Measurements from ENCODE around the gene PNMA6E.

DNA sequence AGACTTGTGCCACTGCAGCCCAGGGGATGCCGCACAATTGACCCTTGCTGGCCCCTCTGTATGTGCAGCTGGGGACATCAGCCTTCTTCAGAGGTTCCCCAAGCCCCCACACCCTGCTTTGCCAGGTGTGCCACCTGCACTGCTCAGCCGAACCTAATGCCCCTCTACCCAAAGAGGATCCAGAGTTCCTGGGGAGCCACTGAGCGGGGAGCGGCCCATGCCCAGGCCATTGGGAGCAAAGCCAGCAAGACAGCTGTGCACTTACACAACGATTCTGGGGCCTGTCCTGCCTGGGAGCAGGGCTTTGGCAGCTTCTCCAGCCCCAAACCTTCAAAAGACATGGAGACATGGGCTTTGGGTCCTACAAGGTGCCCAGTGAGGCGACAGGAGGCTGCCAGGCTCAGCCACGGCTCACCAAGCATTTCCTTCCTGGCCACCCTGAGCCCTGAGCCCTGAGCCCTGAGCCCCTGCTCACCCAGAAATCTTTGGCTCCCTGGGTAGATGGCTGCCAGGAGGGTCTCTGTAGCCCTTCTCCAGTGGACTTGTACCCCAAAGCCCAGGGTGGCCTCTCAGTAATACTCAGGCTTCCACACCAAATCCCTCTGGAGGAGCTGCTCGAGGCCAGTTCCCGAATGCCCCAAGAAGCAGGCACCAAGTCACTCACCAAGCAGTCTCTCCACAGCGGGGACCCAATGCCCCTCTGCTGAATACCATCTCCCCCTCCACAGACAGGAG is 13.0 kb downstream of the PNMA6E start:
- no peak for TF ChIP-seq GATA2 (IDR thresholded peaks at IDR 0.05; ENCODE audit: insufficient read depth, insufficient read length, low read depth, low read length)
- TF ChIP-seq MAX (IDR thresholded peaks at IDR 0.05; ENCODE audit: insufficient read depth, insufficient read length): no peak
- TF ChIP-seq, protein P1, sequence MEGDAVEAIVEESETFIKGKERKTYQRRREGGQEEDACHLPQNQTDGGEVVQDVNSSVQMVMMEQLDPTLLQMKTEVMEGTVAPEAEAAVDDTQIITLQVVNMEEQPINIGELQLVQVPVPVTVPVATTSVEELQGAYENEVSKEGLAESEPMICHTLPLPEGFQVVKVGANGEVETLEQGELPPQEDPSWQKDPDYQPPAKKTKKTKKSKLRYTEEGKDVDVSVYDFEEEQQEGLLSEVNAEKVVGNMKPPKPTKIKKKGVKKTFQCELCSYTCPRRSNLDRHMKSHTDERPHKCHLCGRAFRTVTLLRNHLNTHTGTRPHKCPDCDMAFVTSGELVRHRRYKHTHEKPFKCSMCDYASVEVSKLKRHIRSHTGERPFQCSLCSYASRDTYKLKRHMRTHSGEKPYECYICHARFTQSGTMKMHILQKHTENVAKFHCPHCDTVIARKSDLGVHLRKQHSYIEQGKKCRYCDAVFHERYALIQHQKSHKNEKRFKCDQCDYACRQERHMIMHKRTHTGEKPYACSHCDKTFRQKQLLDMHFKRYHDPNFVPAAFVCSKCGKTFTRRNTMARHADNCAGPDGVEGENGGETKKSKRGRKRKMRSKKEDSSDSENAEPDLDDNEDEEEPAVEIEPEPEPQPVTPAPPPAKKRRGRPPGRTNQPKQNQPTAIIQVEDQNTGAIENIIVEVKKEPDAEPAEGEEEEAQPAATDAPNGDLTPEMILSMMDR (IDR thresholded peaks at IDR 0.05; ENCODE audit: extremely low read depth in 1 of 2, insufficient read depth in 1 of 2, low read depth in 1 of 2, low read length in 2 of 2): no peak
- no peak for TF ChIP-seq POLR2AphosphoS5 (IDR thresholded peaks at IDR 0.05; ENCODE audit: insufficient read depth, low read depth, low read length)
- TF ChIP-seq MYC (IDR thresholded peaks at IDR 0.05; ENCODE audit: low read depth, low read length): no peak
- TF ChIP-seq POLR2A (IDR thresholded peaks at IDR 0.05; ENCODE audit: low read depth, low read length): no peak
- no peak for TF ChIP-seq JUN (IDR thresholded peaks at IDR 0.05; ENCODE audit: borderline replicate concordance, insufficient read depth, insufficient read length, low read depth)
